ENCODE measurements around the gene TBC1D21. TPM values are rescaled to one million over a fixed set of nuclear protein-coding genes. Genes with fewer than 3 reads are reported as not detected.

Gene TBC1D21
- total RNA-seq, 1 experiment from 2014 or later = not detected

GRCh38 chr15:73845907-73846306 lies 27.5 kb upstream of the TBC1D21 start:
- Histone ChIP-seq H3K4me3 (ENCODE audit: low read depth, low read length, poor library complexity, severe bottlenecking) (no peak overlapping the region), H3K27ac (ENCODE audit: low read depth, low read length, poor library complexity, severe bottlenecking) (no peak overlapping the region), H3K4me1 (ENCODE audit: insufficient read depth, low read length, poor library complexity, severe bottlenecking) (no peaks in the 10 kb centered on the region), H3K27me3 (replicated peaks; ENCODE audit: insufficient read depth, low read depth, low read length, poor library complexity) (peaks cover 58% of the 10 kb centered on the region), H3K36me3 (ENCODE audit: insufficient read depth, low read length, poor library complexity, severe bottlenecking) (no peaks in the 10 kb centered on the region), H3K9me3 (ENCODE audit: low read depth, low read length, poor library complexity, severe bottlenecking) (no peaks in the 10 kb centered on the region)
- ChIA-PET CTCF (no interaction called here), POLR2A (ENCODE audit: low non-redundant PET) (no interaction called here)
- TF ChIP-seq EZH2 (IDR thresholded peaks at IDR 0.05; ENCODE audit: borderline replicate concordance, low read depth, low read length, poor library complexity, severe bottlenecking) = no peak
- TF ChIP-seq CTCF (conservative IDR thresholded peaks at IDR 0.05; ENCODE audit: low read depth, low read length) = no peak
- DNase-seq (ENCODE audit: low spot score) = no peak
- BruUV-seq (replicated peaks) = no TSS peak
- intact Hi-C loops (cut with micrococcal nuclease; ENCODE audit: unreplicated experiment) = no loop called here

- no peaks in the 10 kb centered on the region for H3K4me1 ChIP-seq (ENCODE audit: insufficient read depth, low read length, poor library complexity, severe bottlenecking)
- intact Hi-C loops (cut with micrococcal nuclease; ENCODE audit: unreplicated experiment) = no loop called here
- ChIA-PET POLR2A (ENCODE audit: low non-redundant PET) (interaction anchor here (0.6 kb wide), 1 partner anchor 100 kb away, joined by 5 read pairs; no protein-coding TSS in a partner anchor), CTCF (no interaction called here)
- H3K36me3 ChIP-seq (ENCODE audit: insufficient read depth, low read length, poor library complexity, severe bottlenecking) = no peaks in the 10 kb centered on the region
- H3K9me3 ChIP-seq (ENCODE audit: low read depth, low read length, poor library complexity, severe bottlenecking) = no peaks in the 10 kb centered on the region
- no peak overlapping the region for H3K27ac ChIP-seq (ENCODE audit: low read depth, low read length, poor library complexity, severe bottlenecking)
- no peak for TF ChIP-seq CTCF (conservative IDR thresholded peaks at IDR 0.05; ENCODE audit: low read depth, low read length)
- TF ChIP-seq EZH2 (IDR thresholded peaks at IDR 0.05; ENCODE audit: borderline replicate concordance, low read depth, low read length, poor library complexity, severe bottlenecking) = no peak
- peaks cover 47% of the 10 kb centered on the region for H3K27me3 ChIP-seq (replicated peaks; ENCODE audit: insufficient read depth, low read depth, low read length, poor library complexity)
- H3K4me3 ChIP-seq (ENCODE audit: low read depth, low read length, poor library complexity, severe bottlenecking) = no peak overlapping the region
- DNase-seq (ENCODE audit: low spot score) = no peak
- BruUV-seq (replicated peaks) = no TSS peak
Observed at GRCh38 chr15:73849641-73850040, 23.7 kb upstream of the TBC1D21 start.

- ChIA-PET POLR2A (ENCODE audit: low non-redundant PET) (interaction anchor here (0.6 kb wide), 1 partner anchor 100 kb away, joined by 5 read pairs; no protein-coding TSS in a partner anchor), CTCF (no interaction called here)
- H3K36me3 ChIP-seq (ENCODE audit: insufficient read depth, low read length, poor library complexity, severe bottlenecking) = no peaks in the 10 kb centered on the region
- DNase-seq (ENCODE audit: low spot score) = no peak
- no peaks in the 10 kb centered on the region for H3K9me3 ChIP-seq (ENCODE audit: low read depth, low read length, poor library complexity, severe bottlenecking)
- no peaks in the 10 kb centered on the region for H3K4me1 ChIP-seq (ENCODE audit: insufficient read depth, low read length, poor library complexity, severe bottlenecking)
- H3K27ac ChIP-seq (ENCODE audit: low read depth, low read length, poor library complexity, severe bottlenecking) = no peak overlapping the region
- intact Hi-C loops (cut with micrococcal nuclease; ENCODE audit: unreplicated experiment) = no loop called here
- BruUV-seq (replicated peaks) = no TSS peak
- no peak for TF ChIP-seq CTCF (conservative IDR thresholded peaks at IDR 0.05; ENCODE audit: low read depth, low read length)
- no peak for TF ChIP-seq EZH2 (IDR thresholded peaks at IDR 0.05; ENCODE audit: borderline replicate concordance, low read depth, low read length, poor library complexity, severe bottlenecking)
- no peak overlapping the region for H3K4me3 ChIP-seq (ENCODE audit: low read depth, low read length, poor library complexity, severe bottlenecking)
- H3K27me3 ChIP-seq (replicated peaks; ENCODE audit: insufficient read depth, low read depth, low read length, poor library complexity) = peaks cover 53% of the 10 kb centered on the region
Observed at GRCh38 chr15:73850228-73850627, 23.1 kb upstream of the TBC1D21 start.

Measured in A673 (cell line).